HEK293 (cell line): ENCODE measurements around the gene PRPF40B.
A peak's percentile ranks its signal among the peaks of the same experiment; 100 is the strongest.

Experiments used
- CTCF ChIA-PET: fragments of 350-600 bp; formaldehyde crosslinking; extraction: SDS; loops from one replicate; lab custom pipeline; 2021; ENCODE audit warnings: antibody characterized with exemption; lab: Yijun Ruan, JAX
- POLR2A ChIA-PET: fragments of 300-600 bp; formaldehyde crosslinking; extraction: SDS; loops from one replicate; lab custom pipeline; 2020; ENCODE audit warnings: antibody characterized with exemption, inconsistent platforms; lab: Yijun Ruan, JAX
- H3K27ac ChIP-seq: fragments of 200-500 bp; sonication (Bioruptor generic); 2 replicates; pipeline ENCODE4 v1.5.1; 2014; ENCODE audit warnings: low read depth, low read length, control low read depth, inconsistent platforms; ENCODE audit errors: extremely low read depth
- H3K36me3 ChIP-seq, 2 experiments: fragments of 200-500 bp in 1 of 2; sonication (Bioruptor generic) in 1 of 2; 1 replicate in 1 of 2; 2 replicates in 1 of 2; pipeline ENCODE4 v1.5.1; 2014 to 2017; ENCODE audit warnings: inconsistent platforms in 2 of 2, low read length in 2 of 2; ENCODE audit not compliant: control insufficient read depth in 2 of 2, insufficient read depth in 1 of 2
- H3K4me1 ChIP-seq: fragments of 200-500 bp; sonication (Bioruptor generic); 2 replicates; pipeline ENCODE4 v1.5.1; 2014; ENCODE audit warnings: mild to moderate bottlenecking, low read length, inconsistent platforms; ENCODE audit not compliant: control insufficient read depth, insufficient read depth
- H3K4me3 ChIP-seq: 2 replicates; pipeline ENCODE4 v1.5.1; 2011; ENCODE audit warnings: low read depth, mild to moderate bottlenecking, control low read depth, low read length, moderate library complexity
- H3K9me3 ChIP-seq: fragments of 200-500 bp; sonication (Bioruptor generic); 2 replicates; pipeline ENCODE4 v1.5.1; 2014; ENCODE audit warnings: low read depth, low read length, inconsistent platforms; ENCODE audit not compliant: control insufficient read depth, insufficient read depth
- GLIS1 ChIP-seq: fragments of 450-650 bp; formaldehyde crosslinking; IDR thresholded peaks from 2 replicates; pipeline ENCODE4 v1.5.1; 2016; ENCODE audit warnings: missing biosample characterization, missing genetic modification characterization
- IKZF3 ChIP-seq: fragments of 450-650 bp; IDR thresholded peaks from 2 replicates; pipeline ENCODE4 v1.5.0; 2018; ENCODE audit warnings: missing biosample characterization, mild to moderate bottlenecking, missing genetic modification characterization, moderate library complexity
- KLF17 ChIP-seq: fragments of 450-650 bp; formaldehyde crosslinking; IDR thresholded peaks from 2 replicates; pipeline ENCODE4 v1.5.1; 2016; ENCODE audit warnings: missing biosample characterization, missing genetic modification characterization
- MYNN ChIP-seq: fragments of 450-650 bp; formaldehyde crosslinking; IDR thresholded peaks from 2 replicates; pipeline ENCODE4 v1.5.1; 2016; ENCODE audit warnings: missing biosample characterization, missing genetic modification characterization, borderline replicate concordance
- PATZ1 ChIP-seq: fragments of 450-650 bp; formaldehyde crosslinking; IDR thresholded peaks from 2 replicates; pipeline ENCODE4 v1.5.1; 2016; ENCODE audit warnings: missing biosample characterization, missing genetic modification characterization
- TSHZ1 ChIP-seq: fragments of 450-650 bp; formaldehyde crosslinking; IDR thresholded peaks from 2 replicates; pipeline ENCODE4 v1.5.1; 2016; ENCODE audit warnings: missing biosample characterization, missing genetic modification characterization, borderline replicate concordance
- ZBTB17 ChIP-seq: fragments of 450-650 bp; formaldehyde crosslinking; IDR thresholded peaks from 2 replicates; pipeline ENCODE4 v1.5.1; 2016; ENCODE audit warnings: missing biosample characterization, missing genetic modification characterization
- ZNF2 ChIP-seq: fragments of 450-650 bp; formaldehyde crosslinking; IDR thresholded peaks from 2 replicates; pipeline ENCODE4 v1.5.1; 2016; ENCODE audit warnings: missing biosample characterization, missing genetic modification characterization
- ZNF335 ChIP-seq: fragments of 450-650 bp; formaldehyde crosslinking; conservative IDR thresholded peaks from 2 replicates; pipeline ENCODE4 v1.5.1; 2016; ENCODE audit warnings: missing biosample characterization, missing genetic modification characterization
- ZNF341 ChIP-seq: fragments of 450-650 bp; formaldehyde crosslinking; IDR thresholded peaks from 2 replicates; pipeline ENCODE4; 2016; ENCODE audit warnings: low read depth, missing biosample characterization, missing genetic modification characterization
- ZNF366 ChIP-seq: fragments of 450-650 bp; formaldehyde crosslinking; conservative IDR thresholded peaks from 2 replicates; pipeline ENCODE4 v1.5.1; 2016; ENCODE audit warnings: missing biosample characterization, missing genetic modification characterization
- ZNF558 ChIP-seq: fragments of 450-650 bp; formaldehyde crosslinking; IDR thresholded peaks from 2 replicates; pipeline ENCODE4 v1.5.1; 2016; ENCODE audit warnings: missing biosample characterization, missing genetic modification characterization
- ZNF654 ChIP-seq: fragments of 450-650 bp; formaldehyde crosslinking; IDR thresholded peaks from 2 replicates; pipeline ENCODE4 v1.5.1; 2016; ENCODE audit warnings: low read depth, missing biosample characterization, missing genetic modification characterization
- ZNF658 ChIP-seq: fragments of 450-650 bp; formaldehyde crosslinking; IDR thresholded peaks from 2 replicates; pipeline ENCODE4; 2016; ENCODE audit warnings: missing biosample characterization, missing genetic modification characterization
- ZNF837 ChIP-seq: fragments of 450-650 bp; formaldehyde crosslinking; IDR thresholded peaks from 2 replicates; pipeline ENCODE4 v1.5.1; 2016; ENCODE audit warnings: missing biosample characterization, missing genetic modification characterization
- TF ChIP-seq, protein P1 (sequence below): fragments of 450-650 bp; formaldehyde crosslinking; IDR thresholded peaks from 2 replicates; pipeline ENCODE4; 2016; ENCODE audit warnings: missing biosample characterization, missing genetic modification characterization
- TF ChIP-seq, protein P2 (sequence below): fragments of 450-650 bp; formaldehyde crosslinking; IDR thresholded peaks from 2 replicates; pipeline ENCODE4 v1.5.1; 2016; ENCODE audit warnings: missing biosample characterization, missing genetic modification characterization

PRPF40B gene

DNA sequence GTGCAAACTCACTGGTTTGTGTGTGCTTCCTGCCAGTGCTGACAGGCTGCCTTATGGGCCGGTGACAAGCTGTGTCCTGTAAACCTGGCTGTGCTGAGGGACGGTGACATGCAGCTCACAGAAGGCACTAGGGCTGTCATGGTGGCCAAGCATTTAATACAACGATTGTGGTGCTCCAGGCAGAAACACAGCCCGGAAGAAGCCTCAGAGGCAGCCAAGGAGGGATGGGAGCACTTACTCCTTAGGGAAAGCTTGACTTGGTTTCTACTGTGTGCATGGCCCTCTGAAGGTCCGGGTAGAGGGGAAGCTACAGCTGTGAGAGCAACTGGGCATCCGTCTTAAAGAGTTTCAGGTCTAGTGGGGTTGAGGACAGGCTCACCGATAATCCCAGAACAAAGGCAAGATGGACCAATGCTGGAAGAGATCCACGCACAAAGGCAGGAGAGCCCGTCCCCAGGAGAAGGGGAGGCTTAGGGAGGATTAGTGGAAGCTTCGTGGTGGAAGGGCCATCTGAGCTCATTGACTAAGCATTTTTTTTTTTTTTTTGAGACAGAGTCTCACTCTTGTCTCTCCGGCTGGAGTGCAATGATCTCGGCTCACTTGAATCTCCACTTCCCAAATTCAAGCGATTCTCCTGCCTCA is 44.8 kb upstream of the PRPF40B start (continued):
- no peak for TF ChIP-seq TSHZ1 (tag by site-specific recombination)

DNA sequence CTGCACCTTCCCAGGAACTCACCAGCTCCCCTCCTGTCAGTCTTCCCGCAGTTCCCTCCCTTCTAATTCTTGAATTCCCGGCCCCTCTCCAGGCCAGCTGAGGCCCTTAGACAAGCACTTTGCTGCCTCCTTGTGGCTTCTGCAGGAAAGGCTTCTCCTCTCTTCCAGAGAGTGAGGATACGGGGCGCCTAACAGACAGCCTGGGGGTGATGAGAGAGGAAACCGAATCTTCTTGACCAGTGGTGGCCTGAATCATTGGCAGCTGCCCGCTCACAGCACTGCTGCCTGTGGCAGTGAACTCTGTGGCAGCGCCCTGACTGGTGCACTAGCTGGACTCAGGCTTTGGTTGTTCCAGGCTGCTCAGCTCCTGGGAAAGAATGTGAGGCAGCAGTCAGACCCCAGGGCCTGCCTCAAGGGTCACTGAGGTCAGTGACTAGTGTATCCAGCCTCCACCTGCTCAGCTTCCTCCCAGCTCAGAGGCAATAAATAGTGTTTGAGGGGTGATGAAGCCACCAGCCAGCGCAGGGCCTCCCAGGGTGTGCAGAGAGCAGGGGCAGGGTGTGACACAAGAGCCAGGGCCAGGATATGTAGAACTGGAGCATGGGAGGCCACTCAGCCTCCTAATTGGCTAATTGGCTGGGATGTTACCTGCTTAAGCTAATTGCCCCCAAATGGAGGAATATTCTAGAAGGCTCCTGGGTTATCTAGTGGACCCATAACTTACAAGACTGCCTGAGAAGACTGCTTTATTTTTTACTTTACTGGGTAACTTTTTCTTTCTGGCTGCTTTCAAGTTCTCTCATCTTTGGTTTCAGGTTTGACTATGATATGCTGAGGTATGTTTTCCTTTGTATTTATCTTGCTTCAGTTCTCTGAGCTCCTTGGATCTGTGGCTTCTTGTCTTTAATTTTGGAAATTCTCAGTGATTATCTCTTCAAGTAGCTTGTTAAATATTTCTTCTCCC is 42.5 kb upstream of the PRPF40B start:
- H3K4me3 ChIP-seq, result no peak overlapping the region
- ChIA-PET POLR2A (interaction anchor here (0.6 to 1.7 kb wide), 7 partner anchors 24 to 315 kb away, joined by 3 to 7 read pairs (median 5); partner anchors contain the start of genes SPATS2, TMBIM6 and TROAP), CTCF (interaction anchor here (0.6 to 8.4 kb wide), 64 partner anchors 8 to 341 kb away, joined by 3 to 133 read pairs (median 4); partner anchors contain the start of genes FAM186B, PRPF40B, SPATS2 and TROAP)
- TF ChIP-seq PATZ1 (peak; percentile 42; the same call in 1 of the 2 replicates), ZBTB17 (tag by site-specific recombination) (0 out of 2 replicates have a peak, but pooled peaks have one; percentile 26), ZNF654 (tag by site-specific recombination) (peak; percentile 94), ZNF366 (tag by site-specific recombination) (0 out of 2 replicates have a peak, but pooled peaks have one; percentile 36), ZNF2 (tag by site-specific recombination) (0 out of 2 replicates have a peak, but pooled peaks have one; percentile 61), ZNF335 (no peak), ZNF341 (tag by site-specific recombination) (peak; percentile 73), KLF17 (0 out of 2 replicates have a peak, but pooled peaks have one; percentile 29), ZNF837 (tag by site-specific recombination) (no peak), ZNF558 (tag by site-specific recombination) (peak; percentile 68; the same call in 1 of the 2 replicates), GLIS1 (tag by site-specific recombination) (peak; percentile 85), MYNN (no peak), ZNF658 (tag by site-specific recombination) (no peak), IKZF3 (peak; percentile 91)
- TF ChIP-seq, protein P1, sequence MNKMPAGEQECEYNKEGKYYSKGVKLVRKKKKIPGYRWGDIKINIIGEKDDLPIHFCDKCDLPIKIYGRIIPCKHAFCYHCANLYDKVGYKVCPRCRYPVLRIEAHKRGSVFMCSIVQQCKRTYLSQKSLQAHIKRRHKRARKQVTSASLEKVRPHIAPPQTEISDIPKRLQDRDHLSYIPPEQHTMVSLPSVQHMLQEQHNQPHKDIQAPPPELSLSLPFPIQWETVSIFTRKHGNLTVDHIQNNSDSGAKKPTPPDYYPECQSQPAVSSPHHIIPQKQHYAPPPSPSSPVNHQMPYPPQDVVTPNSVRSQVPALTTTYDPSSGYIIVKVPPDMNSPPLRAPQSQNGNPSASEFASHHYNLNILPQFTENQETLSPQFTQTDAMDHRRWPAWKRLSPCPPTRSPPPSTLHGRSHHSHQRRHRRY (tag by site-specific recombination), result no peak
- TF ChIP-seq, protein P2, sequence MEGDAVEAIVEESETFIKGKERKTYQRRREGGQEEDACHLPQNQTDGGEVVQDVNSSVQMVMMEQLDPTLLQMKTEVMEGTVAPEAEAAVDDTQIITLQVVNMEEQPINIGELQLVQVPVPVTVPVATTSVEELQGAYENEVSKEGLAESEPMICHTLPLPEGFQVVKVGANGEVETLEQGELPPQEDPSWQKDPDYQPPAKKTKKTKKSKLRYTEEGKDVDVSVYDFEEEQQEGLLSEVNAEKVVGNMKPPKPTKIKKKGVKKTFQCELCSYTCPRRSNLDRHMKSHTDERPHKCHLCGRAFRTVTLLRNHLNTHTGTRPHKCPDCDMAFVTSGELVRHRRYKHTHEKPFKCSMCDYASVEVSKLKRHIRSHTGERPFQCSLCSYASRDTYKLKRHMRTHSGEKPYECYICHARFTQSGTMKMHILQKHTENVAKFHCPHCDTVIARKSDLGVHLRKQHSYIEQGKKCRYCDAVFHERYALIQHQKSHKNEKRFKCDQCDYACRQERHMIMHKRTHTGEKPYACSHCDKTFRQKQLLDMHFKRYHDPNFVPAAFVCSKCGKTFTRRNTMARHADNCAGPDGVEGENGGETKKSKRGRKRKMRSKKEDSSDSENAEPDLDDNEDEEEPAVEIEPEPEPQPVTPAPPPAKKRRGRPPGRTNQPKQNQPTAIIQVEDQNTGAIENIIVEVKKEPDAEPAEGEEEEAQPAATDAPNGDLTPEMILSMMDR (tag by site-specific recombination), result peak; percentile 90
- H3K36me3 ChIP-seq, result peaks cover 0 to 16% of the 10 kb centered on the region in 2 experiments; a peak in 2 of 3 replicates
- no peaks in the 10 kb centered on the region for H3K4me1 ChIP-seq
- no peaks in the 10 kb centered on the region for H3K9me3 ChIP-seq
- H3K27ac ChIP-seq, result no peak overlapping the region
